ENCODE results near the gene ADAMTS12. TPM values are rescaled to one million over a fixed set of nuclear protein-coding genes. Genes with fewer than 3 reads are reported as not detected.

Gene ADAMTS12
- total and polyA plus RNA-seq, 2 experiments from 2014 or later: 7.8 to 11.5 TPM

GRCh38 chr5:33691856-33692255 lies 199.9 kb downstream of the ADAMTS12 start:
- TF ChIP-seq EZH2phosphoT487 (IDR thresholded peaks at IDR 0.05; ENCODE audit: insufficient read depth, low read depth): no peak
- TF ChIP-seq EZH2 (IDR thresholded peaks at IDR 0.05; ENCODE audit: insufficient read depth, poor library complexity, severe bottlenecking): no peak
- Histone ChIP-seq H3K4me1 (ENCODE audit: insufficient read depth) (peaks cover 36% of the 10 kb centered on the region), H3F3A (ENCODE audit: insufficient read depth) (peaks cover 22% of the 10 kb centered on the region), H3K4me3 (no peak overlapping the region), H3K27ac (no peak overlapping the region), H3K4me2 (ENCODE audit: unreplicated experiment) (no peak overlapping the region), H3K79me2 (ENCODE audit: insufficient read depth) (no peaks in the 10 kb centered on the region), H3K36me3 (ENCODE audit: low read depth) (no peaks in the 10 kb centered on the region), H3K9me3 (ENCODE audit: low read depth) (no peaks in the 10 kb centered on the region), H4K20me1 (ENCODE audit: insufficient read depth) (no peaks in the 10 kb centered on the region), H3K9ac (no peak overlapping the region), H3K9me2 (ENCODE audit: insufficient read depth) (no peaks in the 10 kb centered on the region; the same call in 1 of the 2 replicates), H2AFZ (no peak overlapping the region), H3K27me3 (replicated peaks; ENCODE audit: insufficient read depth) (no peaks in the 10 kb centered on the region)
- DNase-seq: no peak
- in situ Hi-C loops (cut with MboI): no loop called here

GRCh38 chr5:33690374-33691135 lies 201.2 kb downstream of the ADAMTS12 start:
- in situ Hi-C loops (cut with MboI): no loop called here
- H3K4me2 ChIP-seq (ENCODE audit: unreplicated experiment): peak overlapping the region; percentile 81
- peak overlapping the region; percentile 82 for H3K27ac ChIP-seq
- no peaks in the 10 kb centered on the region for H3K9me3 ChIP-seq (ENCODE audit: low read depth)
- H3K9me2 ChIP-seq (ENCODE audit: insufficient read depth): no peaks in the 10 kb centered on the region; the same call in 1 of the 2 replicates
- TF ChIP-seq EZH2 (IDR thresholded peaks at IDR 0.05; ENCODE audit: insufficient read depth, poor library complexity, severe bottlenecking): no peak
- TF ChIP-seq EZH2phosphoT487 (IDR thresholded peaks at IDR 0.05; ENCODE audit: insufficient read depth, low read depth): peak; percentile 74; the same call in 1 of the 2 replicates
- peak overlapping the region; percentile 57; the same call in 1 of the 2 replicates for H3K9ac ChIP-seq
- H2AFZ ChIP-seq: peak overlapping the region; percentile 12; the same call in 1 of the 2 replicates
- peak overlapping the region; percentile 38 for H3K4me3 ChIP-seq
- no peaks in the 10 kb centered on the region for H3K27me3 ChIP-seq (replicated peaks; ENCODE audit: insufficient read depth)
- peak; percentile 95 for DNase-seq
- H3K36me3 ChIP-seq (ENCODE audit: low read depth): no peaks in the 10 kb centered on the region
- H3K4me1 ChIP-seq (ENCODE audit: insufficient read depth): peaks cover 36% of the 10 kb centered on the region
- WGBS, 2 experiments (ENCODE audit: low coverage in 1 of 2, low lambda C conversion rate in 2 of 2, missing lambda C conversion rate in 2 of 2): 1 to 3% methylated on average over 9 of the region's 9 CpGs
- no peaks in the 10 kb centered on the region for H4K20me1 ChIP-seq (ENCODE audit: insufficient read depth)
- H3F3A ChIP-seq (ENCODE audit: insufficient read depth): peaks cover 22% of the 10 kb centered on the region
- no peaks in the 10 kb centered on the region for H3K79me2 ChIP-seq (ENCODE audit: insufficient read depth)

- H3K27ac ChIP-seq: peak overlapping the region; percentile 48
- H3K36me3 ChIP-seq (ENCODE audit: low read depth): no peaks in the 10 kb centered on the region
- in situ Hi-C loops (cut with MboI): no loop called here
- no peaks in the 10 kb centered on the region; the same call in 1 of the 2 replicates for H3K9me2 ChIP-seq (ENCODE audit: insufficient read depth)
- peak; percentile 55 for DNase-seq
- H3F3A ChIP-seq (ENCODE audit: insufficient read depth): peaks cover 22% of the 10 kb centered on the region
- 33 to 41% methylated on average over 4 of the region's 4 CpGs for WGBS, 2 experiments (ENCODE audit: low coverage in 1 of 2, low lambda C conversion rate in 2 of 2, missing lambda C conversion rate in 2 of 2)
- no peak for TF ChIP-seq EZH2 (IDR thresholded peaks at IDR 0.05; ENCODE audit: insufficient read depth, poor library complexity, severe bottlenecking)
- TF ChIP-seq EZH2phosphoT487 (IDR thresholded peaks at IDR 0.05; ENCODE audit: insufficient read depth, low read depth): no peak
- H3K27me3 ChIP-seq (replicated peaks; ENCODE audit: insufficient read depth): no peaks in the 10 kb centered on the region
- no peaks in the 10 kb centered on the region for H4K20me1 ChIP-seq (ENCODE audit: insufficient read depth)
- H3K4me3 ChIP-seq: no peak overlapping the region
- H3K79me2 ChIP-seq (ENCODE audit: insufficient read depth): no peaks in the 10 kb centered on the region
- H3K4me1 ChIP-seq (ENCODE audit: insufficient read depth): peaks cover 36% of the 10 kb centered on the region
- no peaks in the 10 kb centered on the region for H3K9me3 ChIP-seq (ENCODE audit: low read depth)
- H3K9ac ChIP-seq: peak overlapping the region; percentile 38; the same call in 1 of the 2 replicates
- no peak overlapping the region for H2AFZ ChIP-seq
- H3K4me2 ChIP-seq (ENCODE audit: unreplicated experiment): peak overlapping the region; percentile 28
Measured at GRCh38 chr5:33688526-33688925, 203.3 kb downstream of the ADAMTS12 start.

GRCh38 chr5:33688066-33688465 lies 203.7 kb downstream of the ADAMTS12 start:
- no peak overlapping the region for H3K4me3 ChIP-seq
- in situ Hi-C loops (cut with MboI): no loop called here
- TF ChIP-seq EZH2phosphoT487 (IDR thresholded peaks at IDR 0.05; ENCODE audit: insufficient read depth, low read depth) (no peak), EZH2 (IDR thresholded peaks at IDR 0.05; ENCODE audit: insufficient read depth, poor library complexity, severe bottlenecking) (no peak)

More at GRCh38 chr5:33688066-33688465, 203.7 kb downstream of the ADAMTS12 start:
- Histone ChIP-seq H4K20me1 (ENCODE audit: insufficient read depth) (no peaks in the 10 kb centered on the region), H3K9me2 (ENCODE audit: insufficient read depth) (no peaks in the 10 kb centered on the region; the same call in 1 of the 2 replicates), H3K79me2 (ENCODE audit: insufficient read depth) (no peaks in the 10 kb centered on the region), H3K27ac (peak overlapping the region; percentile 48), H3K9me3 (ENCODE audit: low read depth) (no peaks in the 10 kb centered on the region), H3K27me3 (replicated peaks; ENCODE audit: insufficient read depth) (no peaks in the 10 kb centered on the region), H3K36me3 (ENCODE audit: low read depth) (no peaks in the 10 kb centered on the region), H3K4me1 (ENCODE audit: insufficient read depth) (peaks cover 36% of the 10 kb centered on the region), H3K9ac (peak overlapping the region; percentile 38; the same call in 1 of the 2 replicates), H3F3A (ENCODE audit: insufficient read depth) (peaks cover 22% of the 10 kb centered on the region), H2AFZ (no peak overlapping the region), H3K4me2 (ENCODE audit: unreplicated experiment) (peak overlapping the region; percentile 28)
- peak; percentile 75 for DNase-seq
- 28 to 45% methylated on average over 3 of the region's 3 CpGs for WGBS, 2 experiments (ENCODE audit: low coverage in 1 of 2, low lambda C conversion rate in 2 of 2, missing lambda C conversion rate in 2 of 2)

Measured in GM23248 (cell line).